ENCODE results near the gene QRFPR.

Gene QRFPR

DNA sequence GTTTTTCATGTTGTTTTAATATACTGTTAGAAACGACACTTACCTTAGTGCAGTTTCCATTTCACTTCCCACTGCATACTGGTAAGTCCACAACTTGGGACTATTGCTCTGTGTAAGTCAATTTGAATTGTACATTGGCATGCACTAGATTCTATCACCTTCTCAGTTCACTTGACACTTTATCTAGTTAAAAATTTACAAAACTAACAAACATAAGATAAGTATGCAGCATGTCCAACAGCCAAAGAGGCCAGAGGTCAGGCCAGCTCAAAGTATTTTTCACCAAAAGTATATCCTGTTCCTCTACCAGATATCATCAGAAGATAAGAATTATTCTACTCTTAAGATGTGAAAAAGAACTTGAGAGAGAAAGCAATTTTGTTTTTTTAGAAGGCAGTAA lies 75.9 kb downstream of the QRFPR start:
- TF ChIP-seq YY1 (IDR thresholded peaks at IDR 0.05; ENCODE audit: insufficient read depth, insufficient read length) (no peak), ZNF274 (IDR thresholded peaks at IDR 0.05; ENCODE audit: low read depth, low read length) (no peak), SUZ12 (IDR thresholded peaks at IDR 0.05; ENCODE audit: extremely low read depth, insufficient read depth, insufficient read length) (no peak)
- Histone ChIP-seq H3K9ac (ENCODE audit: insufficient read length, low read depth) (no peak overlapping the region), H3K36me3 (ENCODE audit: insufficient read depth, insufficient read length, low read length) (no peaks in the 10 kb centered on the region), H3K4me1 (ENCODE audit: insufficient read depth, insufficient read length) (no peaks in the 10 kb centered on the region), H3K9me3 (ENCODE audit: insufficient read depth, low read length) (no peaks in the 10 kb centered on the region), H3K27me3 (ENCODE audit: insufficient read depth, insufficient read length) (no peaks in the 10 kb centered on the region), H3K4me3 (ENCODE audit: insufficient read length, low read depth) (no peak overlapping the region)
- no peak for DNase-seq (ENCODE audit: low read depth, low spot score)

DNA sequence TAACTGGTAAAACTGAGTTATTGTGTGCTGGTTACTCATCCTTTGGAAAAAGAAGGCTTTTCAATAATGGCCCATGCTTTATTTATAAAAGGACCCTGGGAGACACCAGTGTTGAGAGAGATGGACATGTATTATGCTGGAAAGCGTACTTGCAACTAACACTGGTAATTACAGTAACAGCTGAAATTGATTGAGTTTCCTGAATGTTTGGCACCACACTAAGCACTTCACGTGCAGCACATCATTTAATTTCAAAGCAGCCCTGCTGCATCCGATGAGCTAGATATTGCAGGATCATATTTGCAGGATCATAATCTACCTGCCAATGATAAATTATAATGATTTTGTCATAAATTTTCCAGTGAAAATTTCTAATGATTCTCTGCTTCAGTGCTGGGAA lies 81.5 kb downstream of the QRFPR start:
- Histone ChIP-seq H3K4me1 (ENCODE audit: insufficient read depth, insufficient read length) (no peaks in the 10 kb centered on the region), H3K4me3 (ENCODE audit: insufficient read length, low read depth) (no peak overlapping the region), H3K9me3 (ENCODE audit: insufficient read depth, low read length) (no peaks in the 10 kb centered on the region), H3K27me3 (ENCODE audit: insufficient read depth, insufficient read length) (no peaks in the 10 kb centered on the region), H3K9ac (ENCODE audit: insufficient read length, low read depth) (no peak overlapping the region), H3K36me3 (ENCODE audit: insufficient read depth, insufficient read length, low read length) (no peaks in the 10 kb centered on the region)
- TF ChIP-seq SUZ12 (IDR thresholded peaks at IDR 0.05; ENCODE audit: extremely low read depth, insufficient read depth, insufficient read length): no peak
- no peak for TF ChIP-seq ZNF274 (IDR thresholded peaks at IDR 0.05; ENCODE audit: low read depth, low read length)
- no peak for TF ChIP-seq YY1 (IDR thresholded peaks at IDR 0.05; ENCODE audit: insufficient read depth, insufficient read length)
- no peak for DNase-seq (ENCODE audit: low read depth, low spot score)

DNA sequence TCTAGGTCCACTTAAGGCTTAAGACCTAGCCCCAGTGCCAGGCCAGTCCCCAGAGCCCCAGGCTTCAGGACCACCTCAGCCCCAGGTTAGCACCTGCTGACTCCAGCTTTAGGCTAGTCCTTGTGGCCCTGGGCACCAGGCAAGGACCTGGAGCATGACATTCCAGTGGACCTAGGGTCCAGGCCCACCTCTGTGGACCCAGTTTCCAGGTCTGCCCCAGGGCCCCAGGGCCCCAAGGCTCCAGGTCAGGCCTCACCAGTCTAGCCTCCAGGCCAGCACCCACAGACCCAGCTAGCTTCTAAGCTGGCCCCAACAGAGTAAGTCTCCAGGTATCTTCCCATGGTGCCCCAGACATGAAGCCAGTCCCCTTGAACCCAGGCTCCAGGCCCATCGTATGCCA lies 97.5 kb downstream of the QRFPR start:
- Histone ChIP-seq H3K36me3 (ENCODE audit: insufficient read depth, insufficient read length, low read length) (no peaks in the 10 kb centered on the region), H3K4me1 (ENCODE audit: insufficient read depth, insufficient read length) (no peaks in the 10 kb centered on the region), H3K27me3 (ENCODE audit: insufficient read depth, insufficient read length) (no peaks in the 10 kb centered on the region), H3K9ac (ENCODE audit: insufficient read length, low read depth) (no peak overlapping the region), H3K9me3 (ENCODE audit: insufficient read depth, low read length) (no peaks in the 10 kb centered on the region), H3K4me3 (ENCODE audit: insufficient read length, low read depth) (no peak overlapping the region)
- TF ChIP-seq YY1 (IDR thresholded peaks at IDR 0.05; ENCODE audit: insufficient read depth, insufficient read length) (no peak), SUZ12 (IDR thresholded peaks at IDR 0.05; ENCODE audit: extremely low read depth, insufficient read depth, insufficient read length) (no peak), ZNF274 (IDR thresholded peaks at IDR 0.05; ENCODE audit: low read depth, low read length) (no peak)
- no peak for DNase-seq (ENCODE audit: low read depth, low spot score)

DNA sequence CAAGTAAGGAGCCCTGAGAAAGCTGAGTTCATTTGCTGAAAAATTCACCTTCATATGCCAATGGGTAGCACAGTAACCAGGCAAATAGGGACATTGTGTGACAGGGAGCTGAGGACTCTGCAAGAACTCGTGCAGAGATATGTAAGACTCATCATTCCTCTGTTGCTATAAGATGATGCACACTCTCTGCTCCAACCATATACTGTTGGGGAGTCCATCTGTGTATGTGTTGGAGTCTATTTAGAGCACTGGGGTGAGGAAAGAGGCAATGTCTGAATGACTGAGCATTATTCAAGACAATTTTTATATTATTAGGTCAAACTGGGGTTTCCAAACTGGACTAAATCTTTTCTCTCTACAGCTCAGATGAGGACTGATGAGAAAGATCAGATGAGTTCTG lies 100.4 kb downstream of the QRFPR start:
- Histone ChIP-seq H3K36me3 (ENCODE audit: insufficient read depth, insufficient read length, low read length) (no peaks in the 10 kb centered on the region), H3K4me1 (ENCODE audit: insufficient read depth, insufficient read length) (no peaks in the 10 kb centered on the region), H3K9ac (ENCODE audit: insufficient read length, low read depth) (no peak overlapping the region), H3K9me3 (ENCODE audit: insufficient read depth, low read length) (no peaks in the 10 kb centered on the region), H3K27me3 (ENCODE audit: insufficient read depth, insufficient read length) (no peaks in the 10 kb centered on the region), H3K4me3 (ENCODE audit: insufficient read length, low read depth) (no peak overlapping the region)
- DNase-seq (ENCODE audit: low read depth, low spot score): no peak
- no peak for TF ChIP-seq ZNF274 (IDR thresholded peaks at IDR 0.05; ENCODE audit: low read depth, low read length)
- TF ChIP-seq YY1 (IDR thresholded peaks at IDR 0.05; ENCODE audit: insufficient read depth, insufficient read length): no peak
- no peak for TF ChIP-seq SUZ12 (IDR thresholded peaks at IDR 0.05; ENCODE audit: extremely low read depth, insufficient read depth, insufficient read length)

DNA sequence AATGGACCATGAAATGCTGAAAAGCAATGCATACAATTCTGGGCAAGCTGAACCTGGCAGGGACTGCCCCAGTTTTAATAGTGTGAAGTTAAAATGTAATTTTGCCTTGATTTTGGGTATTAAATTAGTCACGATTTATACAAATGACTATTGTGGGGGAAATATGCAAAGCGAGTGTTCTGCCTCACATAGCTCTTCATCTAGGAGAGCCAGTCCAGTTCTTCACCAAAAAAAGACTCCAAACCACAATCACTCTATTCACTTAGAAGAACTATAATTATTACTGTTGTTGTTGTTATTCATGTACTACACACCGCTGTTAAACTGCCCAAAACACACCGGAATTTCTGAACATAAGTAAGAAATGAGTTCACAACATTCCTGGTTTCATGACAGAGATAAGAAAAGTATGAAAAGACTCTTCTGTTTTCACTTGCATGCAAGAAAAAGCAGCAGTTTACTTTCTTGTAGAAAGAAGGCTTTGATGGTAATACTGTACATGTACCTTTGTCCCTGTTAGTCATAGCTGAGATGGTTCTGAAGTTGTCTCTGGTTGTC lies 101.9 kb downstream of the QRFPR start:
- Histone ChIP-seq H3K36me3 (ENCODE audit: insufficient read depth, insufficient read length, low read length) (no peaks in the 10 kb centered on the region), H3K9me3 (ENCODE audit: insufficient read depth, low read length) (no peaks in the 10 kb centered on the region), H3K27me3 (ENCODE audit: insufficient read depth, insufficient read length) (no peaks in the 10 kb centered on the region), H3K4me3 (ENCODE audit: insufficient read length, low read depth) (no peak overlapping the region), H3K4me1 (ENCODE audit: insufficient read depth, insufficient read length) (no peaks in the 10 kb centered on the region), H3K9ac (ENCODE audit: insufficient read length, low read depth) (no peak overlapping the region)
- no peak for DNase-seq (ENCODE audit: low read depth, low spot score)
- no peak for TF ChIP-seq YY1 (IDR thresholded peaks at IDR 0.05; ENCODE audit: insufficient read depth, insufficient read length)
- no peak for TF ChIP-seq SUZ12 (IDR thresholded peaks at IDR 0.05; ENCODE audit: extremely low read depth, insufficient read depth, insufficient read length)
- TF ChIP-seq ZNF274 (IDR thresholded peaks at IDR 0.05; ENCODE audit: low read depth, low read length): no peak

Measured in NT2/D1 (cell line).